Measurements from ENCODE around the gene ZNF697. TPM values are rescaled to one million over a fixed set of nuclear protein-coding genes. Genes with fewer than 3 reads are reported as not detected.
A peak's percentile ranks its signal among the peaks of the same experiment; 100 is the strongest.
"Not testable (repeated sequence)": the region's sequence is repeated elsewhere in the genome, so short reads cannot be mapped to it uniquely, and the experiment has no call there.

Gene ZNF697
- total RNA-seq, 1 donor from 2014 or later: 0.07 TPM

- POLR2A ChIA-PET: no interaction called here
Measured at GRCh38 chr1:119593805-119594204, 54.3 kb downstream of the ZNF697 start.

GRCh38 chr1:119590393-119590792 is 57.7 kb downstream of the ZNF697 start:
- H3K36me3 Mint-ChIP-seq (ENCODE audit: low read depth): no peaks in the 10 kb centered on the region
- H3K27ac Mint-ChIP-seq: no peak overlapping the region
- DNase-seq (no peak), ATAC-seq (ENCODE audit: low read depth) (no peak)
- no peaks in the 10 kb centered on the region for H3K4me1 Mint-ChIP-seq
- no peak overlapping the region for H3K4me3 Mint-ChIP-seq
- ChIA-PET CTCF (no interaction called here), POLR2A (no interaction called here)
- TF ChIP-seq CTCF (IDR thresholded peaks at IDR 0.05): no peak
- H3K9me3 Mint-ChIP-seq: peaks cover 2% of the 10 kb centered on the region
- peaks cover 2% of the 10 kb centered on the region for H3K27me3 Mint-ChIP-seq
- intact Hi-C loops (cut with micrococcal nuclease): no loop called here

More at GRCh38 chr1:119593805-119594204, 54.3 kb downstream of the ZNF697 start:
- no peaks in the 10 kb centered on the region for H3K36me3 Mint-ChIP-seq (ENCODE audit: low read depth)
- no peak for ATAC-seq (ENCODE audit: low read depth)
- intact Hi-C loops (cut with micrococcal nuclease): no loop called here
- H3K4me3 Mint-ChIP-seq: no peak overlapping the region
- CTCF ChIA-PET: no interaction called here
- no peaks in the 10 kb centered on the region for H3K4me1 Mint-ChIP-seq
- no peak for DNase-seq
- no peak overlapping the region for H3K27ac Mint-ChIP-seq
- H3K9me3 Mint-ChIP-seq: peaks cover 2% of the 10 kb centered on the region
- no peak for TF ChIP-seq CTCF (IDR thresholded peaks at IDR 0.05)
- H3K27me3 Mint-ChIP-seq: no peaks in the 10 kb centered on the region

GRCh38 chr1:119588621-119589020 is 59.4 kb downstream of the ZNF697 start:
- ChIA-PET POLR2A (no interaction called here), CTCF (no interaction called here)
- DNase-seq (no peak), ATAC-seq (ENCODE audit: low read depth) (no peak)
- H3K9me3 Mint-ChIP-seq: peaks cover 2% of the 10 kb centered on the region
- H3K4me1 Mint-ChIP-seq: no peaks in the 10 kb centered on the region
- intact Hi-C loops (cut with micrococcal nuclease): no loop called here
- no peaks in the 10 kb centered on the region for H3K36me3 Mint-ChIP-seq (ENCODE audit: low read depth)
- TF ChIP-seq CTCF (IDR thresholded peaks at IDR 0.05): no peak
- no peak overlapping the region for H3K4me3 Mint-ChIP-seq
- peaks cover 2% of the 10 kb centered on the region for H3K27me3 Mint-ChIP-seq
- H3K27ac Mint-ChIP-seq: no peak overlapping the region

GRCh38 chr1:119587341-119587740 is 60.7 kb downstream of the ZNF697 start:
- DNase-seq (no peak), ATAC-seq (ENCODE audit: low read depth) (no peak)
- Mint-ChIP-seq H3K27me3 (peaks cover 2% of the 10 kb centered on the region), H3K36me3 (ENCODE audit: low read depth) (no peaks in the 10 kb centered on the region), H3K9me3 (no peaks in the 10 kb centered on the region), H3K4me1 (no peaks in the 10 kb centered on the region), H3K27ac (no peak overlapping the region), H3K4me3 (no peak overlapping the region)
- TF ChIP-seq CTCF (IDR thresholded peaks at IDR 0.05): no peak
- intact Hi-C loops (cut with micrococcal nuclease): no loop called here
- ChIA-PET POLR2A (no interaction called here), CTCF (no interaction called here)

- ATAC-seq (ENCODE audit: low read depth): not testable (repeated sequence)
Measured at GRCh38 chr1:119585801-119586200, 62.3 kb downstream of the ZNF697 start.

GRCh38 chr1:119582801-119583200 is 65.3 kb downstream of the ZNF697 start:
- ChIA-PET CTCF (interaction anchor here (0.6 kb wide), 1 partner anchor 92 kb away, joined by 3 read pairs; no protein-coding TSS in a partner anchor), POLR2A (no interaction called here)
- Mint-ChIP-seq H3K4me3 (no peak overlapping the region), H3K27ac (no peak overlapping the region), H3K36me3 (ENCODE audit: low read depth) (no peaks in the 10 kb centered on the region), H3K9me3 (no peaks in the 10 kb centered on the region), H3K27me3 (peaks cover 2% of the 10 kb centered on the region), H3K4me1 (no peaks in the 10 kb centered on the region)
- no peak for TF ChIP-seq CTCF (IDR thresholded peaks at IDR 0.05)
- intact Hi-C loops (cut with micrococcal nuclease): loop anchor here (1.0 kb wide), 1 partner anchor 92 kb away; no protein-coding TSS in a partner anchor
- ATAC-seq (ENCODE audit: low read depth) (peak; percentile 42), DNase-seq (no peak)

More at GRCh38 chr1:119585801-119586200, 62.3 kb downstream of the ZNF697 start:
- CTCF ChIA-PET; DNase-seq; intact Hi-C loops (cut with micrococcal nuclease); H3K9me3 Mint-ChIP-seq; POLR2A ChIA-PET; H3K36me3 Mint-ChIP-seq (ENCODE audit: low read depth); H3K4me3 Mint-ChIP-seq; H3K4me1 Mint-ChIP-seq; H3K27ac Mint-ChIP-seq; H3K27me3 Mint-ChIP-seq: not testable (repeated sequence)

GRCh38 chr1:119581076-119581475 is 67.0 kb downstream of the ZNF697 start:
- H3K9me3 Mint-ChIP-seq; DNase-seq; H3K36me3 Mint-ChIP-seq (ENCODE audit: low read depth); ATAC-seq (ENCODE audit: low read depth); H3K27me3 Mint-ChIP-seq; H3K4me3 Mint-ChIP-seq; POLR2A ChIA-PET; H3K4me1 Mint-ChIP-seq; CTCF ChIA-PET; H3K27ac Mint-ChIP-seq; intact Hi-C loops (cut with micrococcal nuclease): not testable (repeated sequence)
